HepG2 (cell line): Measurements from ENCODE around the gene TROAP. TPM values are rescaled to one million over a fixed set of nuclear protein-coding genes. Genes with fewer than 3 reads are reported as not detected.

Experiments used
- ARID4A ChIP-seq: sonication (generic); formaldehyde crosslinking; IDR thresholded peaks from 2 replicates; pipeline ENCODE4 v1.5.0; 2020; ENCODE audit warnings: mild to moderate bottlenecking, missing genetic modification reagents, borderline replicate concordance
- CREB3 ChIP-seq: sonication (generic); formaldehyde crosslinking; IDR thresholded peaks from 2 replicates; pipeline ENCODE4 v1.5.0; 2020; ENCODE audit warnings: missing genetic modification reagents
- HOXA9 ChIP-seq: sonication (generic); formaldehyde crosslinking; IDR thresholded peaks from 2 replicates; pipeline ENCODE4 v1.8.1; 2022; ENCODE audit warnings: missing genetic modification reagents, mild to moderate bottlenecking, moderate library complexity, borderline replicate concordance
- NAIF1 ChIP-seq: sonication (generic); formaldehyde crosslinking; IDR thresholded peaks from 2 replicates; pipeline ENCODE4 v1.5.0; 2020; ENCODE audit warnings: mild to moderate bottlenecking, missing genetic modification reagents, borderline replicate concordance
- NFE2L2 ChIP-seq: fragments of 150-350 bp; IDR thresholded peaks from 2 replicates; pipeline ENCODE4 v1.6.1; 2014; ENCODE audit warnings: low read length
- NR1H2 ChIP-seq: sonication (generic); formaldehyde crosslinking; IDR thresholded peaks from 2 replicates; pipeline ENCODE4 v1.8.1; 2022; ENCODE audit warnings: low read depth, missing genetic modification reagents, borderline replicate concordance
- ZFYVE20 ChIP-seq: sonication (generic); formaldehyde crosslinking; IDR thresholded peaks from 2 replicates; pipeline ENCODE4 v1.8.0; 2023; ENCODE audit warnings: low read depth, mild to moderate bottlenecking, moderate library complexity, missing genetic modification reagents, borderline replicate concordance
- ZHX1 ChIP-seq: sonication (generic); formaldehyde crosslinking; IDR thresholded peaks from 2 replicates; pipeline ENCODE4 v1.8.1; 2022; ENCODE audit warnings: low read depth, mild to moderate bottlenecking, missing genetic modification reagents
- ZKSCAN8 ChIP-seq: IDR thresholded peaks from 2 replicates; pipeline ENCODE4 v1.6.1; 2016; ENCODE audit warnings: borderline replicate concordance, missing genetic modification reagents, missing compliant biosample characterization
- ZNF260 ChIP-seq: sonication (generic); formaldehyde crosslinking; IDR thresholded peaks from 2 replicates; pipeline ENCODE4 v1.4.0; 2020; ENCODE audit warnings: missing genetic modification reagents, low read depth, mild to moderate bottlenecking, borderline replicate concordance
- ZNF292 ChIP-seq: sonication (generic); formaldehyde crosslinking; IDR thresholded peaks from 2 replicates; pipeline ENCODE4 v1.8.1; 2022; ENCODE audit warnings: mild to moderate bottlenecking, low read depth, missing genetic modification reagents, borderline replicate concordance
- ZNF580 ChIP-seq: IDR thresholded peaks from 2 replicates; pipeline ENCODE4 v1.6.1; 2016; ENCODE audit warnings: low read depth, borderline replicate concordance
- ZNF687 ChIP-seq: sonication (generic); formaldehyde crosslinking; IDR thresholded peaks from 2 replicates; pipeline ENCODE4 v1.5.1; 2020; ENCODE audit warnings: mild to moderate bottlenecking, missing genetic modification reagents, moderate library complexity
- polyA plus RNA-seq, 8 experiments: library from polyadenylated mRNA; depleted of rRNA in 3 of 8; stranded (reverse) in 7 of 8; unstranded in 1 of 8; fragments of >200 nt; fragmentation: Illumina TruSeq in 4 of 8; extraction: Trizol in 4 of 8; gene quantifications; 2 replicates each; pipeline versions ENCODE4 v1.2.1 to v1.2.3, GENCODE V29; 2011 to 2016; ENCODE audit warnings: low read depth in 4 of 8, missing spikeins in 1 of 8, mixed read lengths in 1 of 8; ENCODE audit not compliant: insufficient read depth in 1 of 8
- total RNA-seq, 5 experiments: library from RNA; depleted of rRNA; stranded (reverse); fragments of >200 nt; fragmentation: Illumina TruSeq; extraction: Trizol; gene quantifications; 2 replicates each; pipeline ENCODE4 v1.2.3, GENCODE V29; 2016; ENCODE audit warnings: low read depth in 1 of 5

Gene TROAP
- total and polyA plus RNA-seq, 2 of the 13 experiments (the other 11 are each of a cell fraction or from before 2014, with no cell fraction given) = 22.5 to 30.9 TPM

- TF ChIP-seq ZHX1 (CRISPR knock-in tag) (peak; percentile 44; the same call in 1 of the 2 replicates), CREB3 (CRISPR knock-in tag) (0 out of 2 replicates have a peak, but pooled peaks have one; percentile 37), ZNF580 (CRISPR knock-in tag) (peak; percentile 81; the same call in 1 of the 2 replicates), ZNF260 (no peak), NAIF1 (CRISPR knock-in tag) (no peak), NFE2L2 (no peak), ZNF687 (peak; percentile 89), ARID4A (peak; percentile 72; the same call in 1 of the 2 replicates), ZKSCAN8 (CRISPR knock-in tag) (peak; percentile 27; the same call in 1 of the 2 replicates), NR1H2 (CRISPR knock-in tag) (no peak), ZFYVE20 (no peak), HOXA9 (CRISPR knock-in tag) (peak; percentile 66; the same call in 1 of the 2 replicates), ZNF292 (CRISPR knock-in tag) (peak; percentile 38; the same call in 1 of the 2 replicates)
Observed at GRCh38 chr12:49366652-49367380, 43.8 kb downstream of the TROAP start (continued).
